GM23338 (cell line): ENCODE data around the gene CLEC2B.

ENCODE experiments used
- CTCF ChIP-seq, 2 experiments: fragments of 200-600 bp in 1 of 2; sonication (generic) in 1 of 2; conservative IDR thresholded peaks; 2 replicates each; pipeline versions ENCODE4 v1.5.1 to v1.6.1; 2016 to 2017; ENCODE audit warnings: antibody characterized with exemption in 2 of 2, low read depth in 2 of 2, mild to moderate bottlenecking in 2 of 2, moderate library complexity in 1 of 2
- EZH2 ChIP-seq: fragments of 200-600 bp; sonication (generic); IDR thresholded peaks from one replicate; pipeline ENCODE4 v1.8.0; 2017; ENCODE audit warnings: antibody characterized with exemption, mild to moderate bottlenecking, low read depth; ENCODE audit not compliant: unreplicated experiment
- POLR2AphosphoS5 ChIP-seq: IDR thresholded peaks from 2 replicates; pipeline ENCODE4 v1.6.1; 2016; ENCODE audit warnings: antibody characterized with exemption, low read depth

- TF ChIP-seq EZH2: no peak
- no peak for TF ChIP-seq CTCF (conservative IDR thresholded peaks at IDR 0.05; ENCODE audit: low read depth in 2 of 2)
- TF ChIP-seq POLR2AphosphoS5: no peak
These were observed 39.2 kb downstream of the CLEC2B start for GRCh38 chr12:9829982-9830381.
